ENCODE results near the gene THBS2.
A peak's percentile ranks its signal among the peaks of the same experiment; 100 is the strongest.

The THBS2 gene

GRCh38 chr6:169230946-169231789 lies 22.5 kb downstream of the THBS2 start:
- DNase-seq (ENCODE audit: low read depth): no peak

GRCh38 chr6:169230322-169230665 lies 23.4 kb downstream of the THBS2 start:
- no peak for DNase-seq (ENCODE audit: low read depth)

GRCh38 chr6:169229615-169230321 lies 23.9 kb downstream of the THBS2 start:
- DNase-seq (ENCODE audit: low read depth): no peak

- no peak for DNase-seq (ENCODE audit: low read depth)
These were observed 26.5 kb downstream of the THBS2 start for GRCh38 chr6:169227116-169227515.

GRCh38 chr6:169225887-169226286 lies 27.8 kb downstream of the THBS2 start:
- DNase-seq (ENCODE audit: low read depth): no peak

GRCh38 chr6:169225131-169225576 lies 28.5 kb downstream of the THBS2 start:
- DNase-seq (ENCODE audit: low read depth): no peak

- DNase-seq (ENCODE audit: low read depth): no peak
These were observed 28.9 kb downstream of the THBS2 start for GRCh38 chr6:169224716-169225115.

- DNase-seq (ENCODE audit: low read depth): no peak
These were observed 29.4 kb downstream of the THBS2 start for GRCh38 chr6:169224185-169224695.

- no peak for DNase-seq (ENCODE audit: low read depth)
These were observed 30.6 kb downstream of the THBS2 start for GRCh38 chr6:169223006-169223405.

GRCh38 chr6:169222126-169222525 lies 31.5 kb downstream of the THBS2 start:
- no peak for DNase-seq (ENCODE audit: low read depth)

- DNase-seq (ENCODE audit: low read depth): no peak
These were observed 32.4 kb downstream of the THBS2 start for GRCh38 chr6:169221264-169221663.

GRCh38 chr6:169220068-169220964 lies 33.3 kb downstream of the THBS2 start:
- no peak for DNase-seq (ENCODE audit: low read depth)

- DNase-seq (ENCODE audit: low read depth): no peak
These were observed 35.7 kb downstream of the THBS2 start for GRCh38 chr6:169217972-169218371.

GRCh38 chr6:169216830-169217229 lies 36.8 kb downstream of the THBS2 start:
- DNase-seq (ENCODE audit: low read depth): peak; percentile 92

GRCh38 chr6:169215201-169215681 lies 38.4 kb downstream of the THBS2 start:
- DNase-seq (ENCODE audit: low read depth): peak; percentile 30

- DNase-seq (ENCODE audit: low read depth): peak; percentile 96
These were observed 38.9 kb downstream of the THBS2 start for GRCh38 chr6:169214789-169215188.

GRCh38 chr6:169213814-169214520 lies 39.7 kb downstream of the THBS2 start:
- DNase-seq (ENCODE audit: low read depth): no peak

- DNase-seq (ENCODE audit: low read depth): peak; percentile 86
These were observed 40.5 kb downstream of the THBS2 start for GRCh38 chr6:169212897-169213813.

- no peak for DNase-seq (ENCODE audit: low read depth)
These were observed 41.2 kb downstream of the THBS2 start for GRCh38 chr6:169212436-169212835.

GRCh38 chr6:169211881-169212280 lies 41.8 kb downstream of the THBS2 start:
- no peak for DNase-seq (ENCODE audit: low read depth)
